GM21528 (cell line): ENCODE results near the gene CHCHD1.
"Not testable (repeated sequence)": the region's sequence is repeated elsewhere in the genome, so short reads cannot be mapped to it uniquely, and the experiment has no call there.

Source experiments
- ATAC-seq: cut with Tn5 transposase; IDR thresholded peaks from one replicate; pipeline ENCODE4 v1.9.1; 2021; ENCODE audit warnings: mild to moderate bottlenecking, moderate library complexity; ENCODE audit not compliant: unreplicated experiment, low FRiP score

The CHCHD1 gene

DNA sequence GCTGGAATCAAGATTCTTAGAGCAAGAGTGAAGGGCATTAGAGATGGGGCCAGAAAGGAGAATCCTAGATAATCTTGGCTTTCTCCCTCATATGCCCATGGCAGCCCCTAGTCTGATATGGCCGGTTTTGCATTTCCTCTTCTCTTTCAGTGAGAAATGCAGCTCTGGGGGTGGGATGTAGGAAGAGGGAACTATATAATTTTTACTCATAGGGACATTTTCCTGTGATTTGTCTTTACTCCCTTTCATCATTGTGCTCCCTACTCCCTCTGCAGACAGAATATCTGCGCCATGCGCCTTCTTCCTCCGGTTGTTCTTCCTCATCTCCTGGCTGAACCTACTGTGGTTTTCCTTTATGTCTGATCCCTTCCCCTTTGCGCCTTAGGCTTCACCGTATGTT, 16.8 kb upstream of the CHCHD1 start:
- ATAC-seq = no peak

DNA sequence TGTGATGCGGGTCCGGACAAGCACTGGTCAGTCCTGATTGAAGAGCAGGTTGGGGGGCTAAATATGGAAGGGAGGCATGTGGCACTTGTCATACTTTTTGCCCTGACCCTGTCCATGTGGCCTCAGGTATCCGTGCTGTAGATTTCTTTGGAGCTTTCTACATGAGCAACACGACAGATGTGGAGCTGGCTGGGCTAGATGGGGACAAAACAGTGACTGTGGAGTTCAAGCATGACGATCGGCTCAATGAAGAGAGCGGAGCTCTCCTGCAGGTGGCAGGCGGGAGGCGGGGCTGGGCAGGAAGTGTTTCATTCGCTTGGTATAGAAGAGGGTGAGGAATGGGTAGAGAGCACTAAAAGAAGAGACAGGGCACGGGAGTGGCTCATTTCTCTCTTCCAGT, 13.0 kb upstream of the CHCHD1 start:
- no peak for ATAC-seq

DNA sequence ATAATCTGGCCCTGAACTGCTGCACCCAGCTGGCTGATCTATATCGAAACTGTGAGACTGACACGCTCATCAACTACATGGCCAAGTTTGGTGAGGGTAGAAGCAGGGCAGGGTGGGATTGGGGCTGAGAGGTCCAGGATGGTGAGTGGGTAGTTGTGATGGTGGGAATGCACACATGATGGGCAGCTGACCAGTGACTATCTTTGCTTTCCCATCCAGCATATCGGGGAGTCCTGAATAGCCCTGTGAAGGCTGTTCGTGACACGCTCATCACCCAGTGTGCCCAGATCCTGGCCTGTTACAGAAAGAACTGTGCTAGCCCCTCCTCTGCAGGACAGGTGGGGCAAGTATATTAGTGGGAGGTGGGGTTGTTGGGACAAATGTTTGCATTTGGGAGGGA, 12.5 kb upstream of the CHCHD1 start:
- no peak for ATAC-seq

DNA sequence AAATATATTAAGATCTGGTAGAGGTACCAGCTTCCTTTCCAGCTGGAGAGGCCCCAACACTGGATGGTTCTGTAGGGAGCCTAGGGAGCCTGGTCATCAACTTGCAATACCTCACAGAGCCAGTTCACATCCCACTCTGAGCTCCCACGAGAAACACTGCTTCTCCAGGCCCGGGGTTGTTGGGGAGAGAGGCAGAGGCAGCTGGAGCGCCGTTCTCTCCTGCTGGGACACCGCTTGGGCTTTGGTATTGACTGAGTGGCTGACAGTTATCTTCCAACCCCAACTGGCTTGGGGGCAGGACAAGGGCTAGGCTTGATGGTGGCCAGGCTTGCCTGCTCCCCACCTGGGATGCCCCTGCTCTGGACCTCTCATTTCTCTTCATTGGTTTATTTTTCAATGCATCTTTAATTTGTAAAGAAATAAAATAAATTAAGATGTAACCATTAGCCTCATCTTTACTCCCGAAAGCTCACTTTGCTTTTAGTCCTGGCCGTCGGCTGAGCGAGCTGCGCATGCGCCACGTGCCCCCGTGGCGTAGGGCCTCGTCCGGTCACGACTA, 10.0 kb upstream of the CHCHD1 start:
- peak; percentile 55 for ATAC-seq

DNA sequence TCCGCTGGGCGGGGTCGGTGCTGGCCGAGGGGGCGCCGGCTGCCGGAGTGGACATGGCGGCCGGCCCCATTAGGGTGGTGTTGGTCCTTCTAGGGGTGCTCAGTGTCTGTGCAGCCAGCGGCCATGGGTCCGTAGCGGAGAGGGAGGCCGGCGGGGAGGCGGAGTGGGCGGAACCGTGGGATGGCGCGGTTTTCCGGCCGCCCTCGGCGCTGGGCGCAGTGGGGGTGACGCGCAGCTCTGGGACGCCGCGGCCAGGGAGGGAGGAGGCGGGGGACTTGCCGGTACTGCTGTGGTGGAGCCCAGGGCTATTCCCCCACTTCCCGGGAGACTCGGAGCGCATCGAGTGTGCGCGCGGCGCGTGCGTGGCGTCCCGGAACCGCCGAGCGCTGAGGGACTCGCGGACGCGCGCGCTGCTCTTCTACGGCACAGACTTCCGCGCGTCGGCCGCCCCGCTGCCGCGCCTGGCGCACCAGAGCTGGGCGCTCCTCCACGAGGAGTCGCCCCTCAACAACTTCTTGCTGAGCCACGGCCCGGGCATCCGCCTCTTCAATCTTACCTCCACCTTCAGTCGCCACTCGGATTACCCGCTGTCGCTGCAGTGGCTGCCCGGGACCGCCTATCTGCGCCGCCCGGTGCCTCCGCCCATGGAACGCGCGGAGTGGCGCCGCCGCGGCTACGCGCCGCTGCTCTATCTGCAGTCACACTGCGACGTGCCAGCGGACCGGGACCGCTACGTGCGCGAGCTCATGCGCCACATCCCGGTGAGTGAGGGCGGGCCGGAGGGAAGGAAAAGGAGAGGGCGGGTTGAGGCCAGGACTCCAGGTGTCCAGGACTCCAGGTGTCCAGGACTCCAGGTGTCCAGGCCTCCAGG, 9.3 kb upstream of the CHCHD1 start:
- ATAC-seq = peak; percentile 65

DNA sequence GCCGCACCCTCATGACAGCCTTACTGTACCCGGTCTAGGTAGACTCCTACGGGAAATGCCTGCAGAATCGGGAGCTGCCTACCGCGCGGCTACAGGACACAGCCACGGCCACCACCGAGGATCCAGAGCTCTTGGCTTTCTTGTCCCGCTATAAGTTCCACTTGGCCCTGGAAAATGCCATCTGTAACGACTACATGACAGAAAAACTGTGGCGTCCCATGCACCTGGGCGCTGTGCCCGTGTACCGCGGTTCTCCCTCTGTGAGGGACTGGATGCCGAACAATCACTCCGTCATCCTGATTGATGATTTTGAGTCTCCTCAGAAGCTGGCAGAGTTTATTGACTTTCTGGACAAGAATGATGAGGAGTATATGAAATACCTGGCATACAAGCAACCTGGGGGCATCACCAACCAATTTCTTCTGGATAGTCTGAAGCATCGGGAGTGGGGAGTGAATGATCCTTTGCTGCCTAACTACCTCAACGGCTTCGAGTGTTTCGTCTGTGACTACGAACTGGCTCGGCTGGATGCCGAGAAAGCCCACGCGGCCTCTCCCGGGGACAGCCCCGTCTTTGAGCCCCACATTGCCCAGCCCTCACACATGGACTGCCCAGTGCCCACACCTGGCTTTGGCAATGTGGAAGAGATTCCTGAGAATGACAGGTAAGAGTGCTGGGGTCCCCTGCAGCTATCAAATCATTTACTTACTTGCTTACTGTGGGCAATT, 8.5 kb upstream of the CHCHD1 start:
- peak; percentile 7 for ATAC-seq

DNA sequence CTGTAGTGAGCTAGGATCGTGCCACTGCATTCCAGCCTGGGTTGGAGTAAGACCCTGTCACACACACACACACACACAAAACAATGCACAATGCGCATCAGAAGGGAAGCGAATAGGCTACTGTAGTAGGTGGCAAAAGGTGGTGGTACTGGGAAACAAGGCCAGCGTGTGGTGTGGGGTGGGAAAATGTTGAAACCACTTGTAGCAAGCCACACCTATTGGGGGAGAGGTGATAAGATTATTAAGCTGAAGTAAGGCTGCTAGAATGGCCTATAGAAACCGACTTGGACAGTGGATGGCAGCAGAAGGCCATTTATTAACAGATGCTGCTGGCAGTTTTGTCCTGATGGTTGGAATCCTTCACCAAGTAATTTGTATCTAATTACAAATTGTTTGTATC, 7.2 kb upstream of the CHCHD1 start:
- ATAC-seq = no peak

DNA sequence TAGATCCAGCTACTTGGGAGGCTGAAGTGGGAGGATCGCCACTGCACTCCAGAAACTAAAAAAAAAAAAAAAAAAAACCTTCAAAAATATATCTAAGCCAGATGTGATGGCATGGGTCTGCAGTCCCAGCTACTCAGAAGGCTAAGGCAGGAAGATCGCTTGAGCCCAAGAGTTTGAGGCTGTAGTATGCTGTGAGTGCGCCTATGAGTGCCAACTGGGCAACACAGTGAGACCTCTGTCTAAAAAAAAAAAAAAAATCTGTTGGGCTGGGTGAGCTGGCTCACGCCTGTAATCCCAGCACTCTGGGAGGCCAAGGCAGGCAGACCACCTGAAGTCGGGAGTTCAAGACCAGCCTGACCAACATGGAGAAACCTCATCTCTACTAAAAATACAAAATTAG, 2.8 kb upstream of the CHCHD1 start:
- no peak for ATAC-seq

DNA sequence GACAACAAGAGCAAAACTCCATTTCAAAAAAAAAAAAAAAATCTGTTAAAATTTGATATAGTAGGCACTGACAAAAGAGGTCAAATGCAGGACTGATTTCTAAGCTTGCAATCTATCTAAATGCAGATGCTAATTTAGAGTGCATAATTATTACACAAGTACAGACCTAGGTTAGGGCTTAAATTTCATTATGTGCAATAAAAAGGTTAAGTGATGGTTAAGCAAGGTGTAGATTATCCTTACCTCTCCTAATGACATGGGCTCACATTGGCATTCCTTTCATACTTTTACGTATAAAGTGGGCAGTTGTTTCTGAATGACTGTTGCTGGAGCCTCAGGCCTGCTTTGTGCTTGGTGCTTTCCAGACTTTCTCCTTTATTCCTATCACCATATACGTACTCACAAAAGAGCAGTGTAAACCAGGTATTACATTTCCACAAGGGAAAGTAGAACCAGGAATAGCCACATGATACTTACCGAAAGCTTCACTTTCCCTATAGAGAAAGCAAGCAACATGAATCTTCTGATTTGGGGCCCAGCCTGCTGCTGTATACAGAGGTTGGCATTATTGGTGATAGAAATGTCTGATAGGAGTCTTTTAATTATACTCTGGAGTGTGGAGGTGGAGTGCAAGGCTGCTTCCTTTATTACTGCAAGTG, 2.2 kb upstream of the CHCHD1 start:
- no peak for ATAC-seq

DNA sequence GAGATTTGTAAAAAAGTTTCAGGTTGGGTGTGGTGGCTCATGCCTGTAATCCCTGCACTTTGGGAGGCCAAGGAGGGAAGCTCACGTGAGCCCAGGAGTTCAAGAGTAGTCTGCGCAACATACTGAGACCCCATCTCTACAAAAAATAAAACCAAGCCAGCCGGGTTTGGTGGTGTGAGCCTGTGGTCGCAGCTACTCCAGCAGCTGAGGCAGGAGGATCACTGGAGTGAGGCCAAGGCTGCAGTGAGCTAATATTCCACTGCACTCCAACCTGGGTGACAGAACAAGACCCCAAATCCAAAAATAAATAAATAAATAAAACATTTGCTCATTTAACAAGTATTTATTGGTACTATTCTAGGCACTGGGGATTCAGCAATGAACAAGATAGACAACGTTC, 1.5 kb upstream of the CHCHD1 start:
- no peak for ATAC-seq

DNA sequence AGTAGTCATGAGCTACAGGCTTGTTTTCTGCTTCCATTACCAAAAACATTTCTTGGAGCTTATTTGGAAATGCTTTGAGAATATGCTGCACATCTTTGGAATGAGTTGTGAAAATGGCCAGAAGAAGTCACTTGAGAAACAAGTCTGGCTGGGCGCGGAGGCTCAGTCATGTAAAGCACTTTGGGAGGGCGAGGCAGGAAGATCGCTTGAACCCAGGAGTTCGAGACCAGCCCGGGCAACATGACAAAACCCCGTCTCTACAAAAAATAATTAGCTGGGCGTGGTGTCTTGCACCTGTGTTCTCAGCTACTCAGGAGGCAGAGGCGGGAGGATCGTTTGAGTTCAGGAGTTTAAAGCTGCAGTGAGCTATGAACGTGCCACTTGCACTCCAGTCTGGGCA, 882 bp upstream of the CHCHD1 start:
- ATAC-seq = no peak

DNA sequence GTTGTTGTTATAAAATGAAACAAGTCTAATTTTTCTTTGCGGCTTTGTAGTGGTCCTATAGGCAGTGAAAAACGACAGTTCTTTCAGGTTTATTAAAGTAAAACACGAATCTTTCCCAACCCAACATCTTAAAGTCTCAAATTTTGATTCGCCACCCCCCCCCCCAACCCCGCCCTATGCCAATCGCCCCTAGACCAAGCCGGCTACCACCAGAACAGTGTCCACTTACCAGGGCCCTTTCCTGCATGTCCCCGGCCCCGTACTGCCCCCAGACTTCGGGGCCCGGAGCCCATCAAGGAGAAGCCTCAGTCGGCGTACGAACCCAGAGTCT, 335 bp upstream of the CHCHD1 start:
- ATAC-seq = no peak

DNA sequence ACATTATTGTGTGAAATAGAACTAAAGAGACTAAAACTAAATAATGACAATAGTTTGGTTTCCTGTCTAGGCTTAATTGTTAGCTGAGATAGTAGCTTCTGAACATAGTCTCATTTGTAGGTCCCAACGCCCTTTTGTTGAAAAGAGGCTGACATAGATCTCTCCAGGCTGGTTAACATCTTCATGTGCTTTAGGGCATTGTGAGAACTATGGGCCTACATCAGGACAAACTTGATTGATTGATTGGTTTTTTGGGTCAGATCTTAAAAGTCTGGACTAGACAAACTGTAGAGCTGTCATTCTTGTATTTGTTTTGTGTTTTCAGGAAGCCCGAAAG, 869 bp downstream of the CHCHD1 start:
- ATAC-seq = no peak

DNA sequence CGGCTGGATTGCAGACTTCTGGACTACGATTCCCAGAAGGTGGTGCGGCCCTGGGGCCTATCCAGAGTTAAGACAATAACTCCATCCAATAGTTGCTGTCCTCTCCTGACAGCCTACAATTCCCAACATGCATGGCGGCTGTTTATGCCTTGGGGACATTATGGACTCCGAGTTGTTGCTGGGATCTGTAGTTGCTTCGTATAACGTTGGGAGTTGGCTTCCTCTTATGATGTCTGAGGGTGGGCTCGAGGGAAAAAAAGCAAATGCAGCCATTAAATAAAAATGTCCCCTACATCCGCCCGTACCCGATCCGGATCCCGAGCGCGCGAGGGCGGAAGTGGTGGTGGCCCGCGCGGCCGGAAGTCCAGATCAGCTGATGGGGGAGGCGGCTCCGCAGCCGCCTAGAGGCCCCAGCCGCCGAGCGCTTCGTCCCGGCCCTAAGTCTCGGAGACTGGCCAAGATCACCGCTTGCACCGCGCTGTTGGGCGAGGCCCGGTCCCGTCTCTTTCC, 3.4 kb downstream of the CHCHD1 start, which contains the start of gene ZSWIM8:
Gene ZSWIM8 (plus strand): TSS at position 396 of the 510 bp plus-strand sequence. CDS start 273 bp downstream, outside the sequence.
- peak; percentile 81 for ATAC-seq

DNA sequence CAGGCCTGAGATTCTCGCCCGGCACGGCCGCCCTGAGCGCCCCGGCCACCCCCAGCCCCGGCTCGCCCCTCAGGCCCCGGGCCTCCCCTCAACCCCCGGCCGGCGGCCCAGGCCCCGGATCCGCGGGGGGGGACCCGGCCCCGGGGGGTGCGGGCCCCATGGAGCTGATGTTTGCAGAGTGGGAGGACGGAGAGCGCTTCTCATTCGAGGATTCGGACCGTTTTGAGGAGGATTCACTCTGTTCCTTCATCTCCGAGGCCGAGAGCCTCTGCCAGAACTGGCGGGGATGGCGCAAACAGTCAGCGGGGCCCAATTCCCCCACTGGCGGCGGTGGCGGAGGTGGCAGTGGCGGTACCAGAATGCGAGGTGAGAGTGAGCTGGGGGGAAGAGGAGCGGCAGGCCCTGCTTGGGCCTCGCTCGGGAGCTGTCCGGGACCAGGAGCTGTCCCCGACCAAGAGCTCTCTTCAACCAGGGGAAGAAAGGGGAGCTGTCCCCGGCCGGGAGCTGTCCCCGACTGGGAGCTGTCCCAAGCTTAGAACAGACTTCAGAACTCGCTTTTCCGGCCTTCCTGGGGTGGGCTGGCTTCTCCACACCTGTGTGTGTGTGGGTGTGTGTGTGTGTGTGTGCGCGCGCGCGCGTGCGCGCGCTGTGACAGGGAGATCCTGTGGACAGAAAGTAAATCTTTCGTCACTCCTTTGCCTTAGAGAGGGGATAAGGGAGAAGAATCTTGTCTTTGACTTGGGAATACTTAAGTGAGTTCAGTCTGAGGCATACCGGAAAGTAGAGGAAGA, 4.1 kb downstream of the CHCHD1 start:
- ATAC-seq = peak; percentile 21

DNA sequence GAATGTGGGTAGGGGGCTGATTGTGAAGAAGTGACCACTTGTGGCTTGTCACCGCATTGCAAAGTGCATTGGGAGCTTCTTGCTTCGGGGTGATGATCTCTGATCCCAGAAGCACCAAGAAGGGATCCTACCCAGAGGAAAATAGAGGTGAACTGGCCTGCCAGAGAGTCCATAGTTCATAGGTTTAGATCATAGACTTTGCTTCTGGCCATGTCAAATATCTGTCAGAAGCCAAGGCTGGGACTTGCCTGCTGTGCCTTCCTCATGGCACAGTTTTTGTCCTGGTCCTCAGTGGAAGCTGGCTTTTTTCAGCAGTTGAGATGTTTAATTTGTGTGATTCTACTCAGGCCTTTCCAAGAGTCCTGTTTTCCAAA, 4.7 kb downstream of the CHCHD1 start:
- ATAC-seq = no peak

DNA sequence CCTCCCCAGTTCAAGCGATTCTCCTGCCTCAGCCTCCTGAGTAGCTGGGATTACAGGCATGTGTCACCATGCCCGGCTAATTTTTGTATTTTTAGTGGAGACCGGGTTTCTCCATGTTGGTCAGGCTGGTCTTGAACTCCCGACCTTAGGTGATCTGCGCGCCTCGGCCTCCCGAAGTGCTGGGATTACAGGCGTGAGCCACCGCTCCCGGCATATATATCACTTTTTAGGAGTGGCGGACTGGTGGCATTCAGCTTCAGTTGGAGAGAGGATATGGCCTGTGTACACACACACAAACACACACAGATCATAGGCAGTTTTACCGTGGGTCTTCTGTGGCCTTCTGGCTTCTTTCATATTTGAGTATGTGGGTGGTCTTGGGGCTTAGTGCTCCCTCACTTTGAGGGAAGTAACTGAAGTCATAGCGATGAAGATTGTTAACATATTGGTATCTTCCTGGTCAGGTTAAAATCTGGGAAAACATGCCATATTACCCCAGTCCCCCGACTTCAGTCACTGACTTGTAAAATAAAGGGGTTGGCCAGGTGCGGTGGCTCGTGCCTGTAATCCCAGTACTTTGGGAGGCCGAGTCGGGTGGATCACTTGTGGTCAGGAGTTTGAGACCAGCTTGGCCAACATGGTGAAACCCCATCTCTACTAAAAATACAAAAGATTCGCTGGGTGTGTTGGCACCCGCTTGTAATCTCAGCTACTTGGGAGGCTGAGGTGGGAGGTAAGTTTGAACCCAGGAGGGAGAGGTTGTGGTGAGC, 5.4 kb downstream of the CHCHD1 start:
- not testable (repeated sequence) for ATAC-seq

DNA sequence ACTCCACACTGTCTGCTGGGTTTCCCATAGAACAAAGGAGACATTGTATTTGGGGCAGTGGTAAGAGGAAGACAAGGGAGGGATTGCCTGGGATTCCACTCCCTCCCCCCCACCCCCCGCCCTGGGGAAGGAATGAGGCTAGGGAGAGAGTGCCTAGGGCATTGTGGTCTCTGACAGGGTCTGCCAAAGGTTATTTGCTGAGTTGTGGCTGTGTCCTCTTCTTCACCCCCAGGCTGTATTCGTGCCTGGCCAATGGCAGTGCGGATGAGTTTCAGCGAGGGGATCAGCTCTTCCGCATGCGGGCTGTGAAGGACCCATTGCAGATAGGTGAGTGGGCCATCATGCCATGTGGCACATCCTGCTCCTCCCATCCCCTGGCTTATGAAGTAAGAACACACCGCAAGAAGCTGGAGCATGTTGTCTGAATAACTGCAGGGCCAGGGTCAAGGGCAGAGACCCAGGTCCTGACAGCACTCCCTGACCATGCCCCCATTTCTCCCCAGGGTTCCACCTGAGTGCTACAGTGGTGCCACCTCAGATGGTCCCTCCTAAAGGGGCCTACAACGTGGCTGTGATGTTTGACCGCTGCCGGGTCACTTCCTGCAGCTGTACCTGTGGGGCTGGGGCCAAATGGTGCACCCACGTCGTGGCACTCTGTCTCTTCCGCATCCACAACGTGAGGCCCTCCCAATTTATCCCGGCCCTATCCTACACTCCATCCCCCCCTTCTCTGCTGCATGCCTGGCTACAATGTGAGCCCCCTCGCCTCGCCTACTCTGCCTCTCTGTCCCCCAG, 7.2 kb downstream of the CHCHD1 start:
- ATAC-seq = no peak

DNA sequence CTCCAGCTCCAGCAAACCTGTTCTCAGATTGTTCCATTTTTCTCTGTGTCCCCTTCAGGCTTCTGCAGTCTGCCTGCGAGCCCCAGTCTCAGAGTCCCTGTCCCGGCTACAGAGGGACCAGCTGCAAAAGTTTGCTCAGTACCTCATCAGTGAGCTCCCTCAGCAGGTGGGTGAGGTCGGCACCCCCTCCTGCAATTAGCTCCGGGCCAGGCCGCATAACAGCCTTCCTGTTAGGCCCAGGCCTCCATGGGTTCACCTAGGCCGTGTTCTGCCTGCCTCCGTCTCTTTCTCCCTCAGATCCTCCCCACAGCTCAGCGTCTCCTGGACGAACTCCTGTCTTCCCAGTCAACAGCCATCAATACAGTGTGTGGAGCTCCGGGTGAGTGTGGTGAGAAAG, 7.8 kb downstream of the CHCHD1 start:
- ATAC-seq = no peak
